Left cardiac atrium (tissue), 4 donors: ENCODE data around the gene LSM14A. TPM values are rescaled to one million over a fixed set of nuclear protein-coding genes. Genes with fewer than 3 reads are reported as not detected.
"Not testable (repeated sequence)": the region's sequence is repeated elsewhere in the genome, so short reads cannot be mapped to it uniquely, and the experiment has no call there.

Experiments
- ATAC-seq, 2 donors: fragments of 200-7000 bp; cut with Tn5 transposase; one replicate each; pipeline ENCODE4 v1.9.1; 2020; ENCODE audit warnings: mild to moderate bottlenecking in 2 of 2, moderate library complexity in 2 of 2
- DNase-seq: peaks from one replicate; pipeline ENCODE4 v3.0.0-alpha.2; 2020
- intact Hi-C, 2 donors: fragments of 100-400 bp; cut with DNase I; formaldehyde crosslinking; loops; one replicate each; pipeline versions ENCODE4 v1.14.1 to v1.15.1; 2022 to 2023
- total RNA-seq, 2 donors: library from RNA; stranded (reverse); fragmentation: NEBNext Ultra II Directional; extraction: Animal tissue kit (Norgen Biotek cat#: 25700); gene quantifications; one replicate each; pipeline ENCODE4 v1.2.1, GENCODE V29; 2021
- donor health status: DM: no; HTN: yes; CAD: no.
- donor health status: DM: no; HTN: yes; CAD: no; lungs with severe emphysema.
- donor health status: DM: yes; HTN: yes; CAD: no.
- donor health status: Dilated cardiomyopathy.

LSM14A gene
- total RNA-seq, 2 donors from 2014 or later, result 77.3 to 83.4 TPM

DNA sequence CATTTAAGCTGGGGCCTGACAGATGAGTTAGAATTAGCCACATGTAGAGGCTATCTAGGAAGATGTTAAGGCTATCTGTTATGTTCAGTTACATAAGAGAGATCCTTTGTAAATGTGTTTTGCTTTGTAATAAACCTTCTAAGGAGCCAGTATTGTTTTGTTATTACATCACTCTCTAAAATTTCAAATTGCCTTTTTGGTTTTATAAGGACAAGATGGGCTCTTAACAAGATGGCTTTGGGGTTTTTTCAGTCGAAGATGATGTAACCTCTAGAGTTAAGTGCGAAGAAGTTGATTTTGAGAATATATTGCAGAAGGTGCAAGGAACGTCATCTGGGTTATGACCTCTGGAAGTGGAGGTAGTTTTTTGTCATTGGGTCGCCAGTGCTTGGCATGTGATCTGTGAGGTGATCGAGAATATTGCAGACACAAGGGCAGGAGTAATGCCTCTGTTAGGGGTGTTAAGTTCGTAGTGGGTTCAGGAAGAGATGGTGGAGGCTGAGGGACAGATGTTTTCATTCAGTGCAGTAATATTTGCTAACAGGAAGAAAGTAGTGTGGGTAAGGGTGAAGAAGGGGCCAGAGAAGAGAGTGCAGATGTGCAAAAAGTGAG lies 12.7 kb downstream of the LSM14A start:
- DNase-seq (no peak), ATAC-seq (peak in 1 of 2 donors; percentile 45)
- intact Hi-C loops, result no loop called here

DNA sequence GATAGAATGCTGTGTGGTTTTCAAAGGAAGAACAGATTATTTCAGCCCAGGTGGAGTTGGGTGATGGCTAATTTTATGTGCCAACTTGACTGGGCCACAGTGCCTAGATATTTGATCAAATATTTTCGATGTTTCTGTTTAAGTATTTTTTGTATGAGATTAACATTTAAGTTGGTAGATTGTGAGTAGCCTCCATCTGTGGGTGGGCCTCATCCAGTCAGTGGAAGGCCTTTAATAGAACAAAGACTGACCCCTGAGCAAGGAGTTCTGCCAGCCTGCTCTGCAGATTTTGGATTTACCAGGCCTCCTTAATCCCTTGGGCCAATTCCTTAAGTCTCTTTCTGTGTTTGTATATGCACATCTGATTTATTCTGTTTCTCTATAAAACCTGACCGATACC lies 13.9 kb downstream of the LSM14A start:
- DNase-seq (no peak), ATAC-seq (no peak)
- intact Hi-C loops, result no loop called here

DNA sequence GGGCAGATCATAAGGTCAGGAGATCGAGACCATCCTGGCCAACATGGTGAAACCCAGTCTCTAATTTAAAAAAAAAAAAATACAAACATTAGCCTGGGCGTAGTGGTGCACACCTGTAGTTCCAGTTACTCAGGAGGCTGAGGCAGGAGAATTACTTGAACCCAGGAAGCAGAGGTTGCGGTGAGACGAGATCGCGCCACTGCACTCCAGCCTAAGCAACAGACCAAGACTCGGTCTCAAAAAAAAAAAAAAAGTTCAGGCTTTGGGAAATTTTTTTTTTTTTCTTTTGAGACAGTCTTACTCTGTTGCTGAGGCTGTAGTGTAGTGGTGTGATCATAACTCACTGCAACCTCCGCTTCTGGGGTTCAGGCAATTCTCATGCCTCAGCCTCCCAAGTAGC lies 14.7 kb downstream of the LSM14A start:
- ATAC-seq (no peak), DNase-seq (no peak)
- intact Hi-C loops, result no loop called here

DNA sequence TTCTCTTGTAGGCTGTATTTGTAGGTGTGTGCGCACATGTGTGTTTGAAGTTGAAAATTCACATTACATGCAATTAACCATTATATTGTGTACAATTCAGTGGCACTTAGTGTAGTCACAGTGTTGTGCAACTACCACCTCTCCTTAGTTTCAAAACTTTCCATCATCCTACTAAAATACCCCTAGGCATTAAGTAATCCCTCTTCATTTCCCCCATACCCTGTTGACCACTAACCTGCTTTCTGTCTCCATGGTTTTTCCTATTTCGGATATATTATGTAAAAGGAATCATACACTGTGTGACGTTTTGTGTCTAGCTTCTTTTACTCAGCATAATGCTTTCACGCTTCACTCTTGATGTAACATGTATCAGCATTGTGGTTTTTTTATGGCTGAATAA lies 16.1 kb downstream of the LSM14A start:
- ATAC-seq (no peak), DNase-seq (no peak)
- intact Hi-C loops, result no loop called here

DNA sequence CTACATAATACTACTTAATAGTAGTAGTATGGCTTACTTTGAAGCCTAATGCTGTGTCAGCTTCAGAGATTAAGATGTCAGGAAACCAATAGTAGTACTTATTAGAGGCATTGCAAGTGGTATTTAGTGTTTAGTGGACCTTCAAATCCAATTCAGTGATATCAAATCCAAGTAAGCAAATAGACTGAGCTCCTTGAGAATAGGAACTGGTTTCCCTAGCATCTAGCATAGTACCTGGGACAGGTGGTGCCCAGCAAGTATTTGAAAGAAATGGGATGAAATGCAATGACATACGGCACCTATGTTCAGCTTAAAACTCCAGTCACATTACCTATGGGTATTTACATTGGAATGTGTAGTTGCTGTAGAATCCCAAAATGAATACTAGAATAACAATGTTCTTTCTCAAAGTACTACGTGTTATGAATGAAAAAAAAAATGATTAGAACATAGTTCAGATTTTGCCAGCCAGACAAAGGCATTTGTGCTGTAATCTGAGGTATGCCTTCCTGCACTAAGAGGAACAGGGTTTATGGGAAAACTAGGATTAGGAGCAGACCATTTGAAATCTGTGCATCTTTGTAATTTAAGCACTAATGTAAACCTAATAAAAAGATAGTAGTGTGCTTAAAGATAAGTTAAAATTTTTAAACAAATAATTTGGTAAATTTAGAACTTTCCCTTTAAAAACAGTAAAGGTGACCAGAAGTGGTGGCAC lies 17.1 kb downstream of the LSM14A start:
- DNase-seq, result no peak

DNA sequence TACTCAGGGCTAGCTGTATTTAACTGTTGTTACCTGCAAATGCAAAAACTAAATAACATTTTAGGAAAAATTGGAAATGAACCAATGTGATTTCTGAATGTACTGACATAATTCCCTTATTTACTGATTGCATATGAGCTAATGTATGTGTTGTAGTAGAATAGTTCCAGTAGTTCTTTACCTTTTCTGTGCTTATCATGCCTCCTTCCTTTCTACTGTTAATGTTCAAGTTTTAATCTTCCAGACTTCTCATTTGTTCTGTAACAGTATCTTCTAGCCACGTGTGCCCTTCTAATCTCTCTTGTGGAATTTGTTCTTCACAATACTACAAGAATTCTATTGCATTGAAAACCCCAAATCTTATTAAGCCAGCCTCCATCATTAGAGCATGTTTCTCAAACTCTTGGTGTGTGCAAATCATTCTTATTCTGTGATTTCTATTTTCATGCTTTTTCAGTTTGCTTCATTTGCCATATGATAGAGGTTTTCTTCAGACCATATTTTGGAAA lies 17.7 kb downstream of the LSM14A start:
- no peak for ATAC-seq
- intact Hi-C loops, result no loop called here

More for the DNA sequence above, 17.1 kb downstream of the LSM14A start:
- no peak for ATAC-seq
- intact Hi-C loops, result no loop called here

DNA sequence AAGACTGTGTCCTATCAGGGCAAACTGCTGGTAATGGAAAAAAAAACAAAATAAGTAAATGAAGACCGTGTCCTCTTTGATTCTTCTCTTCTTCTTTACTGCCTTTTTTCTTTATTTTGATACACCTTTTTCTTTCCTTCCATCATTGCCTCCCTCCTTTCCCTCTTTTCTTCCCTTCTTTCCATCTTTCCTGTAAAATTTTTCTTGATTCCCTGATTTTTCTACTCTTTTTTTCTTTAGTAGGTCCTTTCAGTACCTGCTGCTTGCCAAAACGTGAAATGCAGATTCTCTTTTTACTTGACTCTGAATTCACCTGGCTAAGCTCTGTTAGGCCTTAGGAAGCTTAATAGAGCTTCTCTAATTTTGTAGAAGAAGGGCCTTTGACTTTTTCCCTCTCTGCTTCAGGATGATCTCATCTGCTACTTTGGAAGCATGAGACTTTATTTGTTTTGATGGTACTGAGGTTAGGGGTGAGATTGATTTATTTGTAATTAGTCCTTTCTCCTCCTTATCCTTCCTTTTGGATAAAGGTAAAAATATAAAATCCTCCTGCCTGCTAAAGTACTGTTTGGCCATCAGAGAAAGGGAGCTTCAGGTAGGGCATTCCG lies 19.2 kb downstream of the LSM14A start:
- ATAC-seq (no peak), DNase-seq (no peak)
- intact Hi-C loops, result no loop called here

More for the DNA sequence above, 17.7 kb downstream of the LSM14A start:
- DNase-seq, result no peak

DNA sequence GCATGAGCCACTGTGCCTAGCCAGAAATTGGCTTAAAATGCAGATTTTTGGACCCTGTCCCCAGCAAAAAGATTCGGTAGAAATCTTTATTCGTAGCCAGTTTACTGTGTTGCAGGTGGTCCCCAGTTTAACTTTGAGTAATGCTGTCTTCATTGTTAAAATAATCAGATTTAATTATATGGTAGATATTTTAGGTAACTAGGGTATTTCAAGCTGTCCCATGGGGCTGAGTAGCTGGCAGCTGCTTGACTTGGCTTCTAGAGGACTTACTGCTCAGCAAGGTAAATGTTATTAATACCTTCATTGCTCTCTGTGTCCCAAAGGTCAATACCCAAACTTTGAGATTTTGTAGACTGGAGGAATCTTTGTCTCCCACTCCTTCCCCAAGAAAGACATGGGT lies 21.1 kb downstream of the LSM14A start:
- no peak for ATAC-seq
- intact Hi-C loops, result no loop called here
- no peak for DNase-seq

DNA sequence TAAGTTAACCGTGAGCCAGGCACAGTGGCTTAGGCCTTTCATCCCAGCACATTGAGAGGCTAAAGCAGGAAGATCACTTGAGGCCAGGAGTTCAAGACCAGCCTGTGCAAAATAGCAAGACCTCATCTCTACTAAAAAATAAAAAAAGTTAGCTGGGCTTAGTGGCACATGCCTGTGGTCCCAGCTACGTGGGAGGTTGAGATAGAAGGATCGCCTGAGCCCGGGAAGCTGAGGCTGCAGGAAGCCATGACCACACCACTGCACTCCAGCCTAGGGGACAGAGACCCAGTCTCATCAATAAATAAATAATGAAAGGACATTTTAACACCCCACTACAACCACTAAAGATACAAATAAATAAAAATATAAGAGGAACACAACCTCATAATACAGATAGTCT lies 21.6 kb downstream of the LSM14A start:
- ATAC-seq, result no peak
- intact Hi-C loops, result no loop called here
- DNase-seq, result no peak

DNA sequence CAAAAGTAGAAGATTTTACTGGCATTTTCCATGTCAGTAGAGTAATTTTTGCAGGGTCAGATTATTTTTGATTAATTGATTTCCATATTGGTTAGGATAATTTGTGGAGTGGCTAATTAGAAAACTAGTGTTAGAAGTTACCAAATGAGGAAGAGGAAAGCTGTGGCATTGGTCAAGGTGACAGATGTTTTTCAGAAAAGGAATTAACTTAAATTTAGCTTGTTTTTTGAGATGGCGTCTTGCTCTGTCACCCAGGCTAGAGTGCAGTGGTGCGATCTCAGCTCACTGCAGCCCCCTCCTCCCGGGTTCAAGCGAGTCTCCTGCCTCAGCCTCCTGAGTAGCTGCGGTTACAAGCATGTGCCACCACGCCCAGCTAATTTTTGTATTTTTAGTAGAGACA lies 28.8 kb downstream of the LSM14A start:
- intact Hi-C loops, result no loop called here
- ATAC-seq, result no peak
- DNase-seq, result no peak

DNA sequence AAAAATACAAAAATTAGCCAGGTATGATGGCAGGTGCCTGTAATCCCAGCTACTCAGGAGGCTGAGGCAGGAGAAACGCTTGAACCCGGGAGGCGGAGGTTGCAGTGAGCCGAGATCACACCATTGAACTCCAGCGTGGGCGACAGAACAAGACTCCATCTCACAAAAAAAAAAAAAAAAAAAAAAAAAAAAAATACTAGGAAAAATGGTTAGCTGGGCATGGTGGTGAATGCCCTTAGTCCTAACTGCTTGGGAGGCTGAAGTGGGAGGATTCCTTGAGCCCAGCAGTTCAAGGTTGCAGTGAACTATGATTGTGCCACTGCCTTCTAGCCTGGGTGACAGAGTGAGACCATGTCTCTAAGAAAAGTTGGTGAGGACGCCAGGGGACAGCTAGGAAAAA lies 33.0 kb downstream of the LSM14A start:
- ATAC-seq, intact Hi-C loops, DNase-seq: not testable (repeated sequence)

DNA sequence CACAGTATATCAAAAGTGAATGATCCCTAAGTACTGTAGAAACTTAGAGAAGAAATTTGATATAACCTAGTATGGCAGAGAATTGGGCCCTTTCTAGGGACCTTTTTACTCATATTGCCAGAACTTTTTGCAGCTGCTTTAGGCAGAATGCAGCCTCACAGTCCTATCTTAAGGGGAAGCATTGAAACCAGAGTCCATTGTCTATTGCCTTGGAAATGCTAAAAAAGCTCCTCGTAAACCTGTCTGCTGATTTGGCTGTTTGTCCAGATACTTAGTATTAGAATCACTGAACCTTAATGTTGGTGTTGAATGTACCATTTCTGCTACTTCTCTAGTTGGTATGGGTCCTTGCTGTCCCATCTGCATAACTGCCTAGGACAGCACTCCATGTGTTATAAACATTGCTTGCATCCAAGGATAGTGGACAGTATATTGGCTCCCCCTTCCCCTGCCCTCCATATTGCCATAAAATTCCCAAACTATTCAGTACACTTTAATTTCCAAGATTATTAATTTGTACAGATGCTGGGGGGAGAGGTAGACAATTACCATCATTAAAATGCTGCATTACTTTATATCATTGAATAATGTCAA lies 36.1 kb downstream of the LSM14A start:
- ATAC-seq (no peak), DNase-seq (no peak)
- intact Hi-C loops, result no loop called here

DNA sequence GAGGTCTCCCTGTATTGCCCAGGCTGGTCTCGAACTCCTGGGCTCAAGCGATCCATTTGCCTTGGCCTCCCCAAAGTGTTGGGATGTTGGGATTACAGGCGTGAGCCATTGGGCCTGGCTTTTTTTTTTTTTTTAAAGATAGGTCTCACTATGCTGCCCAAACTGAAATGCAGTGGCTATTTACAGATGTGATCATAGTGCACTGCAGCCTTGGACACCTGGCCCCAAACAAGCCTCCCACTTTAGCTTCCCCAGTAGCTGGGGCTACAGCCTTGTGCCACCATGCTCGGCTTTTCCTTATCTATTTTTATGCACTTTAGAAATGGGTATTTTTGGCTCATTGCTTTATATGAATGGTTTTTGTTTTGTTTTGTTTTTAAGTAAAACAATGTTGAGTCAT lies 37.4 kb downstream of the LSM14A start:
- DNase-seq (no peak), ATAC-seq (no peak)
- intact Hi-C loops, result no loop called here

DNA sequence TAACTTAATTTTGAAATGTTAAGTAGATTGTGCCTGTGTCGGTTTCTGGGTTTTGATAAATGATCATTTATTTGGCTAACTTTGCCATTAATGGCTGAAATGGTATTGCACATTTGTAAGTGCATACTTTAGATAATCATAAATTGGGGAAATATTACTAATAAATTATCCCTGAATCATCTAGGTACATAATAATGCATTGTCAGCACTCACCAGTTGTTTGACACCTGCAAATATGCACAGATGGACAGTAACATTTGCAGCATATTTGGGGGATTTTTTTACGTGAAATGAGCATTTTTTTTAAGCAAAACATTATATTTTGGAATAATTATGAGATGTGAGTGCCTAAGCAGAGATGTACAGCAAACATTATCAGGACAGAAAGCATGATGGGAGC lies 41.0 kb downstream of the LSM14A start:
- DNase-seq, result no peak
- ATAC-seq, result no peak
- intact Hi-C loops, result no loop called here

DNA sequence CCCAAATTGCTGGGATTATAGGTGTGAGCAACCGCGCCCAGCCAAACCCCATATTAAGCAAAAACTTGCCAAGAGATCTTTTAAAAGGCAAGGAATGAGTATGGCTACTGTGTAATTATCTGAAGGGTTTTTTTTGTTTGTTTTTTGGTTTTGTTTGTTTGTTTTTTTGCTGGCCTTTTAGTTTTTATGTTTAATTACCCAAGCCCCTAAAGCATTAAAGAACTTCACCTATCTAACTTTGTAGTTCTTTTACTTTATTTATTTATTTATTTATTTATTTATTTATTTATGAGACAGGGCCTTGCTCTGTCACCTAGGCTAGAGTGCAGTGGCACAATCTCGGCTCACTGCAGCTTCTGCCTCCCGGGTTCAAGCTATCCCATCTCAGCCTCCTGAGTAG lies 41.7 kb downstream of the LSM14A start:
- DNase-seq (no peak), ATAC-seq (no peak)
- intact Hi-C loops, result no loop called here

DNA sequence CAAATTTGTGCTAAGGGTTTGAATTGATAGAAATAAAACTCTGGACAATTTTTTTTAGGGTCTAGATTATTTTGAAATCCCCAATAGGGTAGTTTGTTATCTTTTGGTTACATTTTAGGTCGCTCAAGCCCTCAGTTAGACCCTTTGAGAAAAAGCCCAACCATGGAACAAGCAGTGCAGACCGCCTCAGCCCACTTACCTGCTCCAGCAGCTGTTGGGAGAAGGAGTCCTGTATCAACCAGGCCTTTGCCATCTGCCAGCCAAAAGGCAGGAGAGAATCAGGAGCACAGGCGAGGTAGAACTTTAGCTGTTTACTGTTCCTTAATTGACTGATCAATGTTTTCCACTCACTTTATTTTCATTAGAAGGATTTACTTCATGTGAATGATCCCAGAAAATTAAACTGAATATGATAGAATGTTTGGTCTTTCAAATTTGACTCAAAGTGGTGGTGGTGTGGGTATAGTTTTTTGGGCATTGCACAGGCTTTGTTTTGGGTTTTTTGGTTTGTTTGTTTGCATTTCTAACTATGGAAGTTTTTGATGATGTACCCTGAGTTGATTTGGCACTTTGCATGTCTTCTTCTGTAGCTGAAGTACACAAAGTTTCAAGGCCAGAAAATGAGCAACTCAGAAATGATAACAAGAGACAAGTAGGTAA lies 42.8 kb downstream of the LSM14A start:
- ATAC-seq, result no peak

DNA sequence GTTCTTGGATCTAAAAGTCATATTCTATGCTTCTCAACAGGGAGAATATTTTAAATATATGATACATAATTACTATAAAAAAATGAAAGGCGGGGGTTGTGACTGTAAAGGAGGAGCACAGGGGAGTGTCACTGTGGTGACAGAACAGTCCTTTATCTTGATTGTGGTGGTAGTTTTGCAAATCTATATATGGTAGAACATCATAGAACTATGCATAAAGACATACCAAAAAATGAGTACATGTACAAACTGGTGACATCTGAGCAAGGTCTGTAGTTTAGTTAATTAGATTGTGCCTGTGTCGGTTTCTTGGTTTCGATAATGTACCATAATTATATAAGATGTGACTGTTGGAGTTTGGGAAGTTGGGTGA lies 43.3 kb downstream of the LSM14A start:
- ATAC-seq (no peak), DNase-seq (no peak)
- intact Hi-C loops, result no loop called here

More for the DNA sequence above, 42.8 kb downstream of the LSM14A start:
- DNase-seq, result no peak
- intact Hi-C loops, result no loop called here

DNA sequence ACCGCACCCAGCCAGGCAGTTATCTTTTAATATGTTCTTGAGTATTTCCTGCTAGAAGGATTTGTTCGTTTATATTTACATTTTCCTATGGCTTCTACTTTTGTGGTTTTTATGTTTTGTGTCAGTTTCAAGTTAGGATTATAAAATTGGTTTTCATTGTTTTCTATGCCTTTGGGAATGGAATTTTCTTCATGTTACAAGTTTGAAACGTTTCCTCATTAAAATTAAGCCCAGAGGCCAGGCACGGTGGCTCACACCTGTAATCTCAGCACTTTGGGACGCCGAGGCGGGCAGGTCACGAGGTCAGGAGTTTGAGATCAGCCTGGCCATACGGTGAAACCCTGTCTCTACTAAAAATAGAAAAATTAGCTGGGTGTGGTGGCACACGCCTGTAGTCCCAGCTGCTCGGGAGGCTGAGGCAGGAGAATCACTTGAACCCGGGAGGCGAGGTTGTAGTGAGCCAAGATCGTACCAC lies 44.5 kb downstream of the LSM14A start:
- intact Hi-C loops, DNase-seq, ATAC-seq: not testable (repeated sequence)

DNA sequence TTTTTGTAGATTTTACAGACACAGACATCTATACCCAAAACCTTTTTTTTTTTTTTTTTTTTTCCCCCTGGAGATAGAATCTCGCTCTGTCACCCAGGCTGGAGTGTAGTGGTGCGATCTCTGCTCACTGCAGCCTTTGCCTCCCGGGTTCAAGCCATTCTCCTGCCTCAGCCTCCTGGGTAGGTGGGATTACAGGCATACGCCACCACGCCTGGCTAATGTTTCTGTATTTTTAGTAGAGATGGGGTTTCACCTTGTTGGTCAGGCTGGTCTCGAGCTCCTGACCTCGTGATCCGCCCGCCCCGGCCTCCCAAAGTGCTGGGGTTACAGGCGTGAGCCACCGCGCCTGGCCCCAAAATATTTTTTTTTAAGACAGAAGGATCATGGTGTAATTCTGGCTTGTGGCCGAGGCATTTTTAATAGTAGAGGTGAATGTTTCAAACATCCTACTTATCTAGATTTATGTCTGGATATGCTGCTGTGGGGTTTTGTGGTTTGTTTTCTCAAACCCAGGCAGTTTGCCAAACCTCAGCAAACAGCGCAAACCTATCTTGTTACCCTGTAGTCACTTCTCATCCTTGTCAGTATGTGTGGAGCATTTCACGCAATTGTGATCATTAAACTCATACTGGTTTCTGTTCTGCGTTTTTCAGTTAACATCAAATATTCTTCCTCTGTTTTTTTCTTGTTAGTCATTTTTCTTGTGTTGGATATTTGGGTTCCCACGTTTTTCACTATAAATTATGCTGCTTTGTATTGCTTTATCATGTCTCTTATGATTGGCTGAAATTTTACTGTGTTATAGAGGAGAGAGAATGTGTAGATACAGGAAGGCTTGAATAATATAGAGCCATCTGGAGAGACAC lies 45.9 kb downstream of the LSM14A start:
- intact Hi-C loops, result no loop called here
- DNase-seq (no peak), ATAC-seq (no peak)
